ENCODE data around the gene COL8A1.

COL8A1 gene

GRCh38 chr3:99637368-99638111 is 854 bp upstream of the COL8A1 start:
- DNase-seq (ENCODE audit: extremely low spot score, insufficient read length, low read depth) (no peak), FAIRE-seq (no peak)

GRCh38 chr3:99639579-99639978 is 1.2 kb downstream of the COL8A1 start:
- DNase-seq (ENCODE audit: extremely low spot score, insufficient read length, low read depth) = no peak

GRCh38 chr3:99640214-99640851 is 1.9 kb downstream of the COL8A1 start:
- DNase-seq (ENCODE audit: extremely low spot score, insufficient read length, low read depth) = no peak
- no peak for FAIRE-seq

More at GRCh38 chr3:99639579-99639978, 1.2 kb downstream of the COL8A1 start:
- FAIRE-seq = no peak

- DNase-seq (ENCODE audit: extremely low spot score, insufficient read length, low read depth) = no peak
- no peak for FAIRE-seq
Measured at GRCh38 chr3:99641480-99641879, 3.1 kb downstream of the COL8A1 start.

GRCh38 chr3:99641982-99642381 is 3.6 kb downstream of the COL8A1 start:
- FAIRE-seq = no peak
- DNase-seq (ENCODE audit: extremely low spot score, insufficient read length, low read depth) = no peak

- FAIRE-seq (no peak), DNase-seq (ENCODE audit: extremely low spot score, insufficient read length, low read depth) (no peak)
Measured at GRCh38 chr3:99644017-99644416, 5.6 kb downstream of the COL8A1 start.

- FAIRE-seq (no peak), DNase-seq (ENCODE audit: extremely low spot score, insufficient read length, low read depth) (no peak)
Measured at GRCh38 chr3:99644746-99645145, 6.4 kb downstream of the COL8A1 start.

GRCh38 chr3:99645277-99646106 is 7.1 kb downstream of the COL8A1 start:
- no peak for FAIRE-seq
- no peak for DNase-seq (ENCODE audit: extremely low spot score, insufficient read length, low read depth)

- DNase-seq (ENCODE audit: extremely low spot score, insufficient read length, low read depth) = no peak
- FAIRE-seq = no peak
Measured at GRCh38 chr3:99646107-99646435, 7.7 kb downstream of the COL8A1 start.

GRCh38 chr3:99647081-99647480 is 8.7 kb downstream of the COL8A1 start:
- no peak for FAIRE-seq

GRCh38 chr3:99648101-99648500 is 9.7 kb downstream of the COL8A1 start:
- DNase-seq (ENCODE audit: extremely low spot score, insufficient read length, low read depth) = no peak
- FAIRE-seq = peak; percentile 58

More at GRCh38 chr3:99647081-99647480, 8.7 kb downstream of the COL8A1 start:
- no peak for DNase-seq (ENCODE audit: extremely low spot score, insufficient read length, low read depth)

GRCh38 chr3:99648516-99648915 is 10.1 kb downstream of the COL8A1 start:
- FAIRE-seq = no peak
- no peak for DNase-seq (ENCODE audit: extremely low spot score, insufficient read length, low read depth)

- no peak for FAIRE-seq
- DNase-seq (ENCODE audit: extremely low spot score, insufficient read length, low read depth) = no peak
Measured at GRCh38 chr3:99651531-99651930, 13.1 kb downstream of the COL8A1 start.

- FAIRE-seq (no peak), DNase-seq (ENCODE audit: extremely low spot score, insufficient read length, low read depth) (no peak)
Measured at GRCh38 chr3:99656624-99657023, 18.2 kb downstream of the COL8A1 start.

- FAIRE-seq (no peak), DNase-seq (ENCODE audit: extremely low spot score, insufficient read length, low read depth) (no peak)
Measured at GRCh38 chr3:99658274-99658673, 19.9 kb downstream of the COL8A1 start.

- DNase-seq (ENCODE audit: extremely low spot score, insufficient read length, low read depth) = no peak
Measured at GRCh38 chr3:99659032-99659431, 20.6 kb downstream of the COL8A1 start.

GRCh38 chr3:99659951-99660350 is 21.6 kb downstream of the COL8A1 start:
- DNase-seq (ENCODE audit: extremely low spot score, insufficient read length, low read depth) (no peak), FAIRE-seq (no peak)

More at GRCh38 chr3:99659032-99659431, 20.6 kb downstream of the COL8A1 start:
- FAIRE-seq = no peak

GRCh38 chr3:99662838-99663570 is 24.6 kb downstream of the COL8A1 start:
- DNase-seq (ENCODE audit: extremely low spot score, insufficient read length, low read depth) = no peak

GRCh38 chr3:99663977-99664376 is 25.6 kb downstream of the COL8A1 start:
- FAIRE-seq = no peak
- DNase-seq (ENCODE audit: extremely low spot score, insufficient read length, low read depth) = no peak

More at GRCh38 chr3:99662838-99663570, 24.6 kb downstream of the COL8A1 start:
- no peak for FAIRE-seq

- DNase-seq (ENCODE audit: extremely low spot score, insufficient read length, low read depth) (no peak), FAIRE-seq (no peak)
Measured at GRCh38 chr3:99665017-99665416, 26.6 kb downstream of the COL8A1 start.

Measured in GM18507 (cell line).